ENCODE data around the gene VEPH1. TPM values are rescaled to one million over a fixed set of nuclear protein-coding genes. Genes with fewer than 3 reads are reported as not detected.

Gene VEPH1
- 2.7 TPM for total RNA-seq

GRCh38 chr3:157502916-157503595 is at the start of gene VEPH1:
VEPH1 (minus strand) TSS chr3:157503416; CDS start chr3:157495349, 8,067 bp downstream.
- intact Hi-C loops (cut with DNase I), result no loop called here
- TF ChIP-seq CTCF (IDR thresholded peaks at IDR 0.05) (no peak), POLR2A (IDR thresholded peaks at IDR 0.05) (no peak), POLR2AphosphoS5 (IDR thresholded peaks at IDR 0.05; ENCODE audit: insufficient read depth in 1 of 2, low read depth in 1 of 2) (no peak)
- DNase-seq (ENCODE audit: extremely low spot score in 2 of 2), result no peak

GRCh38 chr3:157551961-157552360 is 48.7 kb upstream of the VEPH1 start:
- TF ChIP-seq POLR2AphosphoS5 (IDR thresholded peaks at IDR 0.05; ENCODE audit: insufficient read depth in 1 of 2, low read depth in 1 of 2) (no peak), POLR2A (IDR thresholded peaks at IDR 0.05) (no peak), CTCF (IDR thresholded peaks at IDR 0.05) (no peak)
- H3K27me3 ChIP-seq, result no peaks in the 10 kb centered on the region
- intact Hi-C loops (cut with DNase I), result no loop called here

More at GRCh38 chr3:157502916-157503595, at the start of gene VEPH1:
- peaks cover 15% of the 10 kb centered on the region for H3K4me1 ChIP-seq
- H3K36me3 ChIP-seq, result no peaks in the 10 kb centered on the region
- H3K27me3 ChIP-seq, result no peaks in the 10 kb centered on the region
- H3K27ac ChIP-seq, result no peak within 1 kb of the TSS
- H3K4me3 ChIP-seq, result no peak within 1 kb of the TSS
- H3K9me3 ChIP-seq, result no peaks in the 10 kb centered on the region

GRCh38 chr3:157549498-157549897 is 46.3 kb upstream of the VEPH1 start:
- Histone ChIP-seq H3K4me1 (peaks cover under 1% of the 10 kb centered on the region), H3K36me3 (no peaks in the 10 kb centered on the region), H3K27ac (no peak overlapping the region), H3K9me3 (no peaks in the 10 kb centered on the region), H3K4me3 (no peak overlapping the region), H3K27me3 (no peaks in the 10 kb centered on the region)
- no peak for TF ChIP-seq CTCF (IDR thresholded peaks at IDR 0.05)
- no peak for TF ChIP-seq POLR2A (IDR thresholded peaks at IDR 0.05)
- TF ChIP-seq POLR2AphosphoS5 (IDR thresholded peaks at IDR 0.05; ENCODE audit: insufficient read depth in 1 of 2, low read depth in 1 of 2), result no peak
- intact Hi-C loops (cut with DNase I), result no loop called here
- no peak for DNase-seq (ENCODE audit: extremely low spot score in 2 of 2)

More at GRCh38 chr3:157551961-157552360, 48.7 kb upstream of the VEPH1 start:
- Histone ChIP-seq H3K36me3 (no peaks in the 10 kb centered on the region), H3K27ac (no peak overlapping the region), H3K9me3 (no peaks in the 10 kb centered on the region), H3K4me1 (no peaks in the 10 kb centered on the region), H3K4me3 (no peak overlapping the region)
- DNase-seq (ENCODE audit: extremely low spot score in 2 of 2), result no peak

GRCh38 chr3:157544501-157545130 is 41.4 kb upstream of the VEPH1 start:
- TF ChIP-seq POLR2A (IDR thresholded peaks at IDR 0.05) (no peak), CTCF (IDR thresholded peaks at IDR 0.05) (no peak), POLR2AphosphoS5 (IDR thresholded peaks at IDR 0.05; ENCODE audit: insufficient read depth in 1 of 2, low read depth in 1 of 2) (no peak)
- Histone ChIP-seq H3K36me3 (no peaks in the 10 kb centered on the region), H3K4me3 (peak overlapping the region in 1 of 2 donors; percentile 41), H3K27ac (peak overlapping the region; percentile 48), H3K4me1 (peaks cover 22% of the 10 kb centered on the region), H3K27me3 (no peaks in the 10 kb centered on the region), H3K9me3 (no peaks in the 10 kb centered on the region)
- no peak for DNase-seq (ENCODE audit: extremely low spot score in 2 of 2)
- intact Hi-C loops (cut with DNase I), result no loop called here
